GM23338 (cell line): Measurements from ENCODE around the gene CD19. TPM values are rescaled to one million over a fixed set of nuclear protein-coding genes. Genes with fewer than 3 reads are reported as not detected.

ENCODE experiments used
- CREB1 ChIP-seq: fragments of 250-450 bp; sonication (Bioruptor Pico); IDR thresholded peaks from 2 replicates; pipeline ENCODE4 v1.5.0; 2020; ENCODE audit warnings: low read depth, mild to moderate bottlenecking, moderate library complexity
- JUNB ChIP-seq: IDR thresholded peaks from one replicate; pipeline ENCODE4 v1.6.1; 2016; ENCODE audit warnings: antibody characterized with exemption; ENCODE audit not compliant: unreplicated experiment
- NANOG ChIP-seq: IDR thresholded peaks from 2 replicates; pipeline ENCODE4 v1.6.1; 2016; ENCODE audit warnings: antibody characterized with exemption, borderline replicate concordance
- POLR2AphosphoS5 ChIP-seq: IDR thresholded peaks from 2 replicates; pipeline ENCODE4 v1.6.1; 2016; ENCODE audit warnings: antibody characterized with exemption, low read depth
- STAT1 ChIP-seq: IDR thresholded peaks from one replicate; pipeline ENCODE4 v1.6.1; 2016; ENCODE audit warnings: antibody characterized with exemption; ENCODE audit not compliant: unreplicated experiment
- ZNF462 ChIP-seq: fragments of 250-450 bp; sonication (Bioruptor Pico); IDR thresholded peaks from 2 replicates; pipeline ENCODE4 v1.5.0; 2020; ENCODE audit warnings: mild to moderate bottlenecking, moderate library complexity
- polyA plus RNA-seq: library from polyadenylated mRNA; unstranded; fragments of >200 nt; fragmentation: Nextera tagmentation; extraction: Ambion mirVana; gene quantifications from 2 replicates; pipeline ENCODE4 v1.2.1, GENCODE V29; 2016
- total RNA-seq: library from RNA; depleted of rRNA; stranded (reverse); fragments of >200 nt; shearing (Covaris generic); gene quantifications from 2 replicates; pipeline ENCODE4 v1.2.3, GENCODE V29; 2014
- TF ChIP-seq, protein P1 (sequence below): IDR thresholded peaks from one replicate; pipeline ENCODE4 v1.6.1; 2018; ENCODE audit warnings: antibody characterized with exemption; ENCODE audit not compliant: unreplicated experiment

Gene CD19
- total and polyA plus RNA-seq, 2 experiments from 2014 or later, result 0.83 to 1.9 TPM

- TF ChIP-seq ZNF462, result no peak
- TF ChIP-seq JUNB, result no peak
- TF ChIP-seq STAT1, result no peak
- TF ChIP-seq, protein P1, sequence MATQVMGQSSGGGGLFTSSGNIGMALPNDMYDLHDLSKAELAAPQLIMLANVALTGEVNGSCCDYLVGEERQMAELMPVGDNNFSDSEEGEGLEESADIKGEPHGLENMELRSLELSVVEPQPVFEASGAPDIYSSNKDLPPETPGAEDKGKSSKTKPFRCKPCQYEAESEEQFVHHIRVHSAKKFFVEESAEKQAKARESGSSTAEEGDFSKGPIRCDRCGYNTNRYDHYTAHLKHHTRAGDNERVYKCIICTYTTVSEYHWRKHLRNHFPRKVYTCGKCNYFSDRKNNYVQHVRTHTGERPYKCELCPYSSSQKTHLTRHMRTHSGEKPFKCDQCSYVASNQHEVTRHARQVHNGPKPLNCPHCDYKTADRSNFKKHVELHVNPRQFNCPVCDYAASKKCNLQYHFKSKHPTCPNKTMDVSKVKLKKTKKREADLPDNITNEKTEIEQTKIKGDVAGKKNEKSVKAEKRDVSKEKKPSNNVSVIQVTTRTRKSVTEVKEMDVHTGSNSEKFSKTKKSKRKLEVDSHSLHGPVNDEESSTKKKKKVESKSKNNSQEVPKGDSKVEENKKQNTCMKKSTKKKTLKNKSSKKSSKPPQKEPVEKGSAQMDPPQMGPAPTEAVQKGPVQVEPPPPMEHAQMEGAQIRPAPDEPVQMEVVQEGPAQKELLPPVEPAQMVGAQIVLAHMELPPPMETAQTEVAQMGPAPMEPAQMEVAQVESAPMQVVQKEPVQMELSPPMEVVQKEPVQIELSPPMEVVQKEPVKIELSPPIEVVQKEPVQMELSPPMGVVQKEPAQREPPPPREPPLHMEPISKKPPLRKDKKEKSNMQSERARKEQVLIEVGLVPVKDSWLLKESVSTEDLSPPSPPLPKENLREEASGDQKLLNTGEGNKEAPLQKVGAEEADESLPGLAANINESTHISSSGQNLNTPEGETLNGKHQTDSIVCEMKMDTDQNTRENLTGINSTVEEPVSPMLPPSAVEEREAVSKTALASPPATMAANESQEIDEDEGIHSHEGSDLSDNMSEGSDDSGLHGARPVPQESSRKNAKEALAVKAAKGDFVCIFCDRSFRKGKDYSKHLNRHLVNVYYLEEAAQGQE, result no peak
- TF ChIP-seq CREB1 (CRISPR knock-in tag), result no peak
- no peak for TF ChIP-seq POLR2AphosphoS5
- no peak for TF ChIP-seq NANOG
Measured at GRCh38 chr16:28902909-28903308, 28.9 kb upstream of the CD19 start (continued).
